HUES48 (cell line): Measurements from ENCODE around the gene AFAP1L2.

ENCODE experiments used
- H3K27ac ChIP-seq: one replicate; pipeline ENCODE4 v1.7.0; 2013; ENCODE audit warnings: low read depth, low read length, inconsistent platforms
- H3K27me3 ChIP-seq: 2 replicates; pipeline ENCODE4 v1.6.1; 2013; ENCODE audit warnings: mild to moderate bottlenecking, low read length; ENCODE audit not compliant: control insufficient read depth, insufficient read depth
- H3K36me3 ChIP-seq: 2 replicates; pipeline ENCODE4 v1.6.1; 2013; ENCODE audit warnings: low read length; ENCODE audit not compliant: control insufficient read depth, insufficient read depth
- H3K4me1 ChIP-seq: 2 replicates; pipeline ENCODE4 v1.6.1; 2013; ENCODE audit warnings: mild to moderate bottlenecking, low read length; ENCODE audit not compliant: control insufficient read depth, insufficient read depth
- H3K4me3 ChIP-seq: 2 replicates; pipeline ENCODE4 v1.5.1; 2013; ENCODE audit warnings: mild to moderate bottlenecking, low read depth, low read length
- H3K9ac ChIP-seq: 2 replicates; pipeline ENCODE4 v1.6.1; 2013; ENCODE audit warnings: mild to moderate bottlenecking, low read depth, low read length, moderate library complexity
- H3K9me3 ChIP-seq: 2 replicates; pipeline ENCODE4 v1.6.1; 2013; ENCODE audit warnings: low read length; ENCODE audit not compliant: control insufficient read depth, insufficient read depth

AFAP1L2 gene

DNA sequence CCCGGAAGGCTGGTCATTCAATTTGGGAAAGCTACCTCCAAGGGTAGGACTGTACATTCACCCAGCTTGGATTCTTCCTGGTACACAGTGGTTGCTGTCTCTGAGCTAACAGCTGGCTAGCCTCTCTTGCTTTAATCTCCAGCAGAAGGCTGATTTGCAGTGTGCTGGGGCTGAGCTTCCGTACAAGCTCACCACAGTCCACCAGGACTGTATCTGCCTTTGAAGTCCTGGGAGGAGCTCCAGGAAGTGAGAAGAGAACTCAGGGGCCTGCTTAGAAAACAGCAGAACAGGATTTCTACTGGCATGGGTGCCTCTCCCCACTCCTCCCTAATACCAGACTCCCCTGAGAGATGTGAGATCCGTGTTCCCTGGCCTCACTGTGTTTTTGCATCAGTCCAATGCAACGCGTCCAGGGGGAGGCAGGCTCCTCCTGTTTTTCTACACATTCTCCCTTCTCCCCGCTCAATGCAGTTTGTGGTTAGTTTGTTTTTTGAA is 6.6 kb downstream of the AFAP1L2 start:
- Histone ChIP-seq H3K4me1 (peaks cover 3% of the 10 kb centered on the region; the same call in 1 of the 2 replicates), H3K27me3 (peaks cover 11% of the 10 kb centered on the region), H3K9me3 (no peaks in the 10 kb centered on the region), H3K9ac (no peak overlapping the region), H3K36me3 (no peaks in the 10 kb centered on the region), H3K4me3 (no peak overlapping the region), H3K27ac (no peak overlapping the region)

DNA sequence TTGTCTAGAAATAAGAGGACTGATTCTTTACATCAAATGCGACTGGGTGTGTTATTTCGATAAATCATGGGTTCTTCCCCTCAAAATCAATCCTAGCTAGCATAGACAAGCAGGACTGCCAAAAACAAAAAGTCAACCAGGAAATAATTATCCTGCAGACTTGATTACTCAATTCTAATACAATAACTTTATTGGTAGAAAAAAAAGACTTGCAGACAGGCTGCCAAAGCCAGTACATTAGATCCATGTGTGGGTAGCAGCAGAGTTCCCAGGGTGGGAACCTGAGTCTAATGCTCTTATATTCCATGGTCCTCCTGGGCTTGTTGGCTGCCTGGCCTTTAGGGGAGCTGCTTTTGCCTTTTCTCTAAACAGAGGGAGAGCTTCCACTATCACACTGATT is 7.8 kb downstream of the AFAP1L2 start:
- Histone ChIP-seq H3K4me1 (no peaks in the 10 kb centered on the region), H3K27ac (no peak overlapping the region), H3K9ac (no peak overlapping the region), H3K9me3 (no peaks in the 10 kb centered on the region), H3K27me3 (no peaks in the 10 kb centered on the region), H3K4me3 (no peak overlapping the region), H3K36me3 (no peaks in the 10 kb centered on the region)

DNA sequence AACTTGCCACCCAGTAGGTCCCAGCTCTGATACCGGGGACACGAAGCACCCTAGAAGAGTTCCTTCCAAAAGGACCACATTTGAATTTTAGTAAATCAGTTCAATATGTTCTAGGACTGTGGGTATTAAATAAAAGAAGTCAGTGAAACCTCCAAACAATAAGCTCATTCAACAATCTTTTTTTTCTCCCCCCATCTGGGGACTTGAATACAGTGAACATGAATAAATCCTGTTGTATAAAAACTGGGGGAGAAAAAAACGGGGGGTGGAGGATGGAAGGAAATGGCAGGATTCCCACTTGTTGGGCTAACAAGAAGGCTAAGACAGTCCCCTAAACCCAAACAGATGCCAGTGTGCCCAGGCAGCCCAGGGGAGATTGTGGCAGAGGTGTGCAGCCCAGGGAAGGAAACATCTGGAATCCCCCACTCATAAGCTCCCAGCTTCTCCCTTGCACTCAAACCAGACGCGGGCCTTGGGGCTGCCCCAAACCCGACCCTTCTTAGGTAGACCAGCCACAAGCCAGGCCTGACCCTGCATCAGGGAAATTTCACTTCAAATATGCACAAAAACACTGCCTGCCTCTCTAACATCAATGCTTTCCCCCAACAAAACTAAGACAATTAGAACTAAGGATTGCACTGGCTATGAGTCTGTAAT is 8.8 kb downstream of the AFAP1L2 start:
- no peak overlapping the region for H3K9ac ChIP-seq
- H3K36me3 ChIP-seq: no peaks in the 10 kb centered on the region
- H3K27ac ChIP-seq: no peak overlapping the region

DNA sequence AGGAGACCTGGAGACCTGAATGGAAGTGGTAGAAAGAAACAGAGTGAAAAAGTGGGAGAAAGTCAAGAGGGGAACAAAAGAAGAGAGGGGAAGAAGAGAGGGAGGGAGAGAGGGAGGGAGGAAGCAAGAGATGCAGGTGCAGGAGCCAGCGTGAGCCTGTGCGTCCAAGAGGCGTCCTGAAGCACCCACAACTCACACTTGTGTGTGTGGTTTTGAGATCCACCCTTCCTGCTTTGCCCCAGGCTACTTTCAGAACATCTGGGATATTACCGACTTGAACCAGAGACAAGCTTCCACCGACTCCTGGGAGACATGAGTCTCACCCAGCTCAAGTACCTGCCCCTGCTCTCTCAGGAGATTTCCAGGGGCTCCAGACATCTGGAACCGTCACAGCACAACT is 9.8 kb downstream of the AFAP1L2 start:
- H3K27me3 ChIP-seq: no peaks in the 10 kb centered on the region
- H3K36me3 ChIP-seq: no peaks in the 10 kb centered on the region
- H3K9ac ChIP-seq: no peak overlapping the region
- H3K9me3 ChIP-seq: no peaks in the 10 kb centered on the region
- no peaks in the 10 kb centered on the region for H3K4me1 ChIP-seq
- no peak overlapping the region for H3K4me3 ChIP-seq
- no peak overlapping the region for H3K27ac ChIP-seq

More for the DNA sequence above, 8.8 kb downstream of the AFAP1L2 start:
- no peak overlapping the region for H3K4me3 ChIP-seq
- H3K27me3 ChIP-seq: no peaks in the 10 kb centered on the region
- H3K4me1 ChIP-seq: no peaks in the 10 kb centered on the region
- H3K9me3 ChIP-seq: no peaks in the 10 kb centered on the region

DNA sequence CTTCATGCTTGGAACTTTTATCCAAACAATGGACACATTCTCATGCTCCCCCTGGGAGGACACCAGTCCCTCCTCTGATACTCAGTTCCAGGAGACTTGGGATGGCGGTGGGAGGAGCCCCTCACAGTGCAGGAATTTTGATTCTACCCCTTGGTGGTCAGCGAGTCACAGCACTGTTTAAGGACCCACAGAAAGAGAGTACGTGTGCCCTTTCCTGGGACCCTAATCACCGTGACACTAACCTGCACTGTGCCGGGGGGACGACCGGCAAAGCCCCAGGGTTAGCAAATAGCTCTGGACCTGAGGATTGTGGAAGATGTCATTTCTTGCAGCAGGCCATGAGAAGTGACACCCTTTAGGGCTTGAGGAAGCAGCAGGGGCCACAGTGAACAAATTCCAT is 10.4 kb downstream of the AFAP1L2 start:
- Histone ChIP-seq H3K27me3 (no peaks in the 10 kb centered on the region), H3K27ac (no peak overlapping the region), H3K4me1 (no peaks in the 10 kb centered on the region), H3K9ac (no peak overlapping the region), H3K9me3 (no peaks in the 10 kb centered on the region), H3K4me3 (no peak overlapping the region), H3K36me3 (no peaks in the 10 kb centered on the region)

DNA sequence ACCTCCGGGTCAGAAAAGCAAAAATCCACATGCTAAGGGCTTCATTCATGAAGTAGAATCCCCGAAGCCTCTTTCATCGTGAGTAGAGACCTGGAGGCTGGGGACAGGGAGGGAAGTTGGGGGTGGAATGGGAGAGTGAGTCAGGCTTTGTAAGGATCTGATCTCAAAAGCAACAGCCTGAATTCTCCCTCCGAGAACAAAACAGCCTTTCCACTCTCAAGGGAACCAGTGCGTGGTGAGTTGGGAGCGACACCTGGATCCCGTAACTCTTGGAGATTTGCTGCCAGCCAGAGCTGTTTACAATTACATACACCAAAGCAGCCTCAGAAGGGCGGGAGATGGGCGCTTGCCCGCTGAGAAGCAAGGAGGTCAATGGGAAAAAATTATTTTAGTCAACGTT is 10.8 kb downstream of the AFAP1L2 start:
- no peaks in the 10 kb centered on the region for H3K9me3 ChIP-seq
- H3K27ac ChIP-seq: no peak overlapping the region
- no peaks in the 10 kb centered on the region for H3K27me3 ChIP-seq
- no peaks in the 10 kb centered on the region for H3K36me3 ChIP-seq
- H3K4me1 ChIP-seq: no peaks in the 10 kb centered on the region
- no peak overlapping the region for H3K4me3 ChIP-seq
- H3K9ac ChIP-seq: no peak overlapping the region

DNA sequence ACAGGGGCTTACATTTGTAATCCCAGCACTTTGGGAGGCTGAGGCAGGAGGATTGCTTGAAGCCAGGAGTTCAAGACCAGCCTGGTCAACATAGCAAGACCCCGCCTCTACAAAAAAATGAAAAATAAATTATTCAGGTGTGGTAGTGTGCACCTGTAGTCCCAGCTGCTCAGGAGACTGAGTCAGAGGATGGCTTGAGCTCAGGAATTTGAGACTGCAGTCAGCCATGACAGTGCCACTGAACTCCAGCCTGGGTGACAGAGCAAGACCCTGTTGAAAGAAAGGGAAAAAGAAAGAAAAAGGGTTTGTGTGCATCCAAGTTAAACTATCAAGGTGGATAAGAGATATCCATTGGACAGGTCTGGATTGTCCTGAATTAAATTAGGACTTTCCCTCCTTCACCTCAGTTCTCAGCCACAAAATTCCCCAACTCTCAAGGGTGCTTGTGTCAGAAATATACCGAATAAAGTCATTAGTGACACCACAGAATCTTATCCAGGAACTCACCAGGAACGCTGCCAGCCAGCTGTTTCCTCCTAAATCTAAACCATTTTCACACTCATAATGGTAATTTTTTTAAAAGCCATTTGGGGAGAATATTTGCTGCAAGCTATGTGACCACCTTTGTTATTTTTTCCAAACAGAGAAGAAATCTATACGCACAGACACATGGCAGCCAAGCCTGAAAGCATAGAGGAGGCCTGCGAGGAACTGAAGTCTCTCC is 12.0 kb downstream of the AFAP1L2 start:
- H3K27me3 ChIP-seq: no peaks in the 10 kb centered on the region
- H3K9ac ChIP-seq: no peak overlapping the region
- H3K4me1 ChIP-seq: no peaks in the 10 kb centered on the region
- H3K27ac ChIP-seq: no peak overlapping the region
- no peaks in the 10 kb centered on the region for H3K36me3 ChIP-seq
- H3K4me3 ChIP-seq: no peak overlapping the region
- H3K9me3 ChIP-seq: no peaks in the 10 kb centered on the region

DNA sequence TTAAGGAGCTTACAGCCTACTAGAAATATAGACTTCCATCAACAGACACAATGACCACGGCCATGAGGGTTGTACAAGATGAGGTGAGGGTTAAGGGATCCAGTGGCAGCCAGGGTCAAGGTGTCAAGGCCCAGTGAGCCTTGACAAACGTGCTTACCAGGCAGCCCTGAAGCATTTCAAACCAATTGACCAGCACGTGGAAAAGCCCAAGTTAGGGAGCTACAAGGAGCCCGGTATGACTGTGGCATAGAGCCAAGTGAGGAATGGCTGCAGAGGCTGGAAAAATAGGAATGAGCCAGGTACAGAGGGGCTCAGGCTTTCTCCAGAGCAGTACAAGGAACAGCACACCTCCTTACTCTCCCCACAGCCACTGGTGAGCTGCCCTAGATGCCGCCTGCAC is 12.7 kb downstream of the AFAP1L2 start:
- no peak overlapping the region for H3K9ac ChIP-seq
- no peaks in the 10 kb centered on the region for H3K36me3 ChIP-seq
- no peaks in the 10 kb centered on the region for H3K9me3 ChIP-seq
- no peaks in the 10 kb centered on the region for H3K27me3 ChIP-seq
- H3K27ac ChIP-seq: no peak overlapping the region
- H3K4me3 ChIP-seq: no peak overlapping the region
- H3K4me1 ChIP-seq: no peaks in the 10 kb centered on the region

DNA sequence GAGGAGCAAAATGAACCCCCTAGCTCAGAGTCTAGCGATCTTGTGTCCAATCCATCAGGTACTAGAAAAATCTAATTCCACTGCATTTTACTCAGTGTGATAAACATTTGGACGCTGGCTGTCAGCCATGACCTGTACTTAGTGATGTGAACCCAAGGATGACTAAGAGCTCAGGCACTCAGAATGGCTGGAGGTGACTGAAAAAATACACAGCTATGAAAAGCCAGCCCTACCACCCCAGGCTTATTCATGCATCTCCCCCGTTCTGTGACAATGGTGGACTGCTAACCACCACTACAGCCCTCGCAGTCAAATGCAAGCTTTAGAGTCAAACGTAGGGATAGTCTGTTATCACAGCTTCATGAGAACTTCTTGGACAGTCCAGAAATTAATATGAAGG is 14.9 kb downstream of the AFAP1L2 start:
- Histone ChIP-seq H3K4me1 (no peaks in the 10 kb centered on the region), H3K9ac (no peak overlapping the region), H3K27me3 (no peaks in the 10 kb centered on the region), H3K36me3 (no peaks in the 10 kb centered on the region), H3K9me3 (no peaks in the 10 kb centered on the region), H3K27ac (no peak overlapping the region), H3K4me3 (no peak overlapping the region)

DNA sequence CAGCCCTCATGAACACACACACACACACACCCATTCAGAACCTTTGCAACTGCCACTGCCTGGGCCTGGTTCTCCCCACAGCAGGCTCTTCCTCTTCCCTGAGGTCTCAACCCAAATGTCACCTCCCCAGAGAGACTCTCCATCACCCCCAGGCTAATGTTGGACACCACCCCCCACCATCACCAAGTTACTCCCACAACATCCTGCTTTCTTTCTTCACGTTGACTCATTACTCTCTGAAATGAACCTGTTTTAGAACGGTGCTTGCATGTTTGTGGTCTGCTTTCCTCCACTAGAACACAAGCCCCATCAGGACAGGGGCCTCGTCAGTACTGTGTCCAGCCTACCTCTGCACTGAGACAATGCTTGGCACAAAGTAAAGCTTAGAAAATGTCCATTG is 16.0 kb downstream of the AFAP1L2 start:
- Histone ChIP-seq H3K27ac (no peak overlapping the region), H3K4me3 (no peak overlapping the region), H3K4me1 (no peaks in the 10 kb centered on the region), H3K27me3 (no peaks in the 10 kb centered on the region), H3K9me3 (no peaks in the 10 kb centered on the region), H3K9ac (no peak overlapping the region), H3K36me3 (no peaks in the 10 kb centered on the region)

DNA sequence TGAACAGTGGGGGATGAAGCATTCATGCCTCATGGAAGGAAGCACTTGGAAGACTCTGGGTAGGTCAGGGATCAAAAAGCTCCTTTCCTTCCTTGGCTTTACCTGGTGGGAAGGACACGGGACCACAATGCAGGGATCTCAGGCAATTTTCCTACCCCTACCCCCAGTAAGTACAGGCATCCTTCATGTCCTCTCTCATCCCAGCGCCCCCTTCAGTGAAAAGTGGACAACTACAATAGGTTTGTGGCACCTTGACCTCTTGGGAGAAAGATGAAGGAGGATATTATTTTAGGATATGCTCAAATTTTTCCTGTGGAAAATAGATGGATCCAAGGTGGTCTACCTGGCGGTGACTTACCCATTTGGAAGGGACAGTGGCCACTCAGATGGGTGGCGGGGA is 16.5 kb downstream of the AFAP1L2 start:
- no peak overlapping the region for H3K9ac ChIP-seq
- no peak overlapping the region for H3K27ac ChIP-seq
- H3K36me3 ChIP-seq: no peaks in the 10 kb centered on the region
- H3K9me3 ChIP-seq: no peaks in the 10 kb centered on the region
- H3K4me3 ChIP-seq: no peak overlapping the region
- no peaks in the 10 kb centered on the region for H3K27me3 ChIP-seq
- H3K4me1 ChIP-seq: no peaks in the 10 kb centered on the region
